DMS53 treated with DMSO at 0.1 percent for 48 hours (cell line): ENCODE results near the gene SLC51B.

Experiments used
- DNase-seq: peaks from one replicate; lab custom pipeline; 2025; ENCODE audit not compliant: unreplicated experiment; lab: John Stamatoyannopoulos, UW

SLC51B gene

DNA sequence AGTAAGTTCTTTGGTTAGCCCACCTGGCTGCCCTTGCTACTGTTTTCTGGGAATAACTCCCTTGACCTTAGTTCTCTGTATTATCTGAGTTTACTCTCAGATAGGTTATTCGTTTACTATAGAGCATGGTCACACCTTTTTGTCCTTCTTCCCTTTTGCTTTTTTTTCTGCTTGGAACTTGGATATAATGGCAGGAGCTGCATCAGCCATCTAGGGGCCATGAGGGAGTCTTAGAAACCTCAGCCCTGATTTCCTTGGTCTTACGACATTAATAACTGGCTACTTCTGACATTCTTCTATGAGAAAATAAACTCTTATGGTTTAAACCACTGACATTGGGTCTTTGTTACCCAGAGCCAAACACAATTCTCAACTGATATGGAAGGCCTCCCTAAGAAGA is 3.4 kb upstream of the SLC51B start:
- no peak for DNase-seq

DNA sequence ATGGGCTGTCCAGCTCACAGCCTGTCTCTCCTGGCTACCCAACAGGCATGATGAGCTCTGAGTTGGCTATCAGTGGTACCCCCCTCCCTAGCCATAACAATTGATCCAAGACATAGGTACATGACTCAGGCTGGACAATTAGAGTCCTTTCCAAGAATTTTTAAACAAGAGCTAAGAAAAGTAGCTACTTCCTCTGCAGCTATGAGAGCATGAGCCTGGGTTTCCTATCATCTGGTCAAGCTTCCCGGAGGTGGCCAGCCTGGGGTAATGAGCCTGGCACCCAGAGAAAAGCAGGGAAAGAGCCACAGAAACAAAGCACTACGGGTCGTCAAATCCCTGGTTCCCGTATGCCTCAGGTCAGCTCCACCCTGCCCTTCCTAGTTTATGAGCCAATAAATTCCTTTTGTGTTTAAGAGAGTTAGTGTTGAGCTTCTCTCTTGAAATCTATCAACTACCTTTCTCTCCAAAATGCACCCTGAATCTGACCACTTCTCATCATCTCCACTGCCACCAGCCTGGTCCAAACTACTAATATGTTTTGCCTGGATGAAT is 2.3 kb upstream of the SLC51B start:
- no peak for DNase-seq

DNA sequence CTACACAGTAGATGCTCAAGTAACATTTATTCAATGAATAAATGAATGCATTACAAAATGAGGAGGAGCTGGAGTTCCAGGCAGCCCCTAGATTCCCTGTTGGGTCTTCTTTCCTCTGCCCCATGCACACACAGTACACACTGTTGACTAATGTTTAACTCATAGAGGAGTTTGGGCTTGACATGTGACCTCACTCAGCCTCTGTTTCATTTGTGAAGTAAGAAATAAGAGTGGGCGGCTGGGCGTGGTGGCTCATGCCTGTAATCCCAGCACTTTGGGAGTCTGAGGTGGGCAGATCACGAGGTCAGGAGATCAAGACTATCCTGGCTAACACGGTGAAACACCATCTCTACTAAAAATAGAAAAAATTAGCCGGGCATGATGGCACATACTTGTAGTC is 969 bp upstream of the SLC51B start:
- DNase-seq: peak; percentile 39

DNA sequence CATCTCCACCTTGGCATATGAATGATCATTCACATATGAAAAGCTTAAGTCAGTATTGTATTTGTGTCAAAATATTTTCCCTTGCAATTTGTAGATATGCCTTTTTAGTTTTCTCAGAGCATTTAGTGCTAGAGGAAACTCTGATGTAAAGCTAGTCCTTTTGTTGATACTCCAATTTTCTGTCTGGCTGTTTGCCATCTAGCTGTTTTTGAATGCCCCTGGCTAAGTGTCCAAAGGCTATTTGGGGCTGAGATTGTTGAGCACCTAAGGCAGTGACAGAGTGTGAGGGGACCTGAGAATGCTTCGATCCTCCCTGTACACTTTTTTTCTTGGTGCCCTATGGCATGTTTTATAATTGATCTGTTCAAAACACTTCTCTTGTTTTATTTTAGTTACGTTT is 3.1 kb downstream of the SLC51B start:
- DNase-seq: no peak

DNA sequence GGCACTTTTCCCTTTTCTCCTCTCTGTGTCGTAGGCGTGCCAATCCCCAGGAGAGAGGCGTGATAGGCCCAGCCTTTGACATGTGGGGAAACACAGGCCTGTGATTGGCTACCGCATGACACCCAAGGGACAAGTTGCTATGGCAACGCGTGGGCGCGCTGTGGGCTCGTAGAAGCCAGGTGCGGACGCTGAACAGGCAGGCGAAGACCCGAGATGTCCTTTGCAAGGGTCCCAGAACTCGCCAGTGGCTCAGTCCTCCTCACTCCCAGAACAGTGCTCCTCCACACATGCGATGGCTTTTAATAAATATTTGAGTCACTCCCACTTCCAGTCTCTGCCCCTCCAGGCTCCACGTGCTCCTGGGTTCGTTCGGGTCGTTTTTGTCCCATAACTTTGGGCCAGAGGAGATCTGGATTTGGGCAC is 4.2 kb downstream of the SLC51B start:
- peak; percentile 84 for DNase-seq

DNA sequence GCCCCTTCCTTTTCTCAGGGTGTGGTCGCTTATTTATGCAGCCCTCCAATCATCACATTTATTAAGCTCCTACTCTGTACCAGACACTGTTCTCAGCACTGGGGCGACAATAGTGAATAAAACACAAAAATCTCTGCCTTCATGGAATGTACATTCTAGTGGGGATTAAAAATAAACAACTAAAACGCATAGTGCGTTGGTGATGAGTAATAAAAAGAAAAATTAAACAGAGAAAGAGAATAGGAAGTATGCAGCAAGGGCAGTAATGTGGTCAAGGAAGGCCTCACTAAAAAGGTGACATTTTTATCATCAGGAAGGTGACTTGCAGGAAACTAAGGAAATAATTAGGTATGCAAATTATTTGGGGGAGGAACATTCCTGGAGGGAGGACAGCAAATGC is 5.1 kb downstream of the SLC51B start:
- DNase-seq: no peak

DNA sequence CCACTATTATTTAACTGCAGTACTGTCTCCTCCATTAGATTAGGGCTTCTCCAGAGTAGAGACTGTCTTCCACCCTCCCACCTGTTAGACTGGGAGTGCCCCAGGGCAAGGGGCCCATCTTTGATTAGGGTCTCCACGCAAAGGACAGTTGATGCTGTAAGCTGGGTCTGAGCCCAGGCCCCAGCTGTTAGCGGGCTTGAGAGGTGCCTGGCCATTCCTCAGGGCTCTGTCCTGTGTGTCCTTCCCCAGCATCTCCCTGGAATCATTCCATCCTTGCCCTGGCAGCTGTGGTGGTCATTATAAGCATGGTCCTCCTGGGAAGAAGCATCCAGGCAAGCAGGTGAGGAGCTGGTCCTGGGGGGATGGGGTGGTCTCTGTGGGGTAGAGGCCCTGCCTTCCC is 6.1 kb downstream of the SLC51B start:
- DNase-seq: no peak

DNA sequence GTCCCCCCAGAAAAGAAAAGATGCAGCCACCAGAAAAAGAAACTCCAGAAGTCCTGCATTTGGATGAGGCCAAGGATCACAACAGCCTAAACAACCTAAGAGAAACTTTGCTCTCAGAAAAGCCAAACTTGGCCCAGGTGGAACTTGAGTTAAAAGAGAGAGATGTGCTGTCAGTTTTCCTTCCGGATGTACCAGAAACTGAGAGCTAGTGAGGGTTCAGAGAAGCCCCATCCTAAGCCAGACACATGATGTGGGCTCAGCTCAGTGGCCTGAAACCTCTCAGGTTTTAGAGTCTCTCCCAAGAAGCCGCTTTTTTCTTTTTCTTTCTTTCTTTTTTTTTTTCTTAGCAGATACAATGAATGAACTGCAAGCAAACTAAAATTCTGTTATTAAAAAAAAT is 7.8 kb downstream of the SLC51B start:
- no peak for DNase-seq

DNA sequence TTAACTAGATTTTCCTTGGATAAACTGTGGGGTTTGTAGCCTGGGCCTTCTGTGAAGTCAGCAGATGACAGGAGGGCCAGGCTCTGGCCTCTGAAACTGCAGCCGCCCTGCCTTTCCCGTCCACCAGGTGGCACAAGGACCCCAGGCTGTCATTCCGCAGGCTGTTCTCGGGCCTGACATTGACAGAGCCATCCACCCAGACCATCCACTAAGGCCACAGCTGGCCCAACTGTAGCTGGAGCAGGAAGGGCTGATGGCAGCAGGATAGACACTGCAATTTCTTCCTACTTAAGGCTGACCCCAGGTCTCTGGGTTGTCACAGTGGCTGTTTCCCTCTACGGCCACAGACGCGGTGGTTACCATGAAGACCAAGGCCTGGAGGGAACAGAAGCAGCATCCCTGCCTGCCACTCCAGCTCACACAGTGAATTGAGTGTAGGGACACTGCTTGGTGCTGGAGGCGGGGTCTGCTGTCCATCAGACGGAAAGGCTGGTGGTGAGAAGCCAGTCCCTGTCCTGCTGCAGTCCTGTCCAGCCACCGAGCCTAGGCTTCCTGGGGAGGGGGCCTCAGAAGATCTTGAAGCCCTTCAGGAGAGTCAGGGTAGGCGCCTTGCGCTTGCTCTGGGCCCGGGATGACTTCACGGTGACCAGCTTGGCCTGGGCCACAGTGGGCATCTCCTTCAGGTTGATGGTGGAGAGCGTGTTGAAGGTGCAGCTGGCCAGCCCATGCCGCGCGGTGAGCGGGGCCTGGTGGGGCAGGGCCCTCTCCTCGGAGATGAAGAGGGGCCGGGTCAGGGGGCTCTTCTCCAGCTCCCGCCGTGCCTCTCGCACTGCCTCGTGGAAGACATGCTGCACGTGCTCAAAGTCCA is 9.4 kb downstream of the SLC51B start:
- peak; percentile 39 for DNase-seq

DNA sequence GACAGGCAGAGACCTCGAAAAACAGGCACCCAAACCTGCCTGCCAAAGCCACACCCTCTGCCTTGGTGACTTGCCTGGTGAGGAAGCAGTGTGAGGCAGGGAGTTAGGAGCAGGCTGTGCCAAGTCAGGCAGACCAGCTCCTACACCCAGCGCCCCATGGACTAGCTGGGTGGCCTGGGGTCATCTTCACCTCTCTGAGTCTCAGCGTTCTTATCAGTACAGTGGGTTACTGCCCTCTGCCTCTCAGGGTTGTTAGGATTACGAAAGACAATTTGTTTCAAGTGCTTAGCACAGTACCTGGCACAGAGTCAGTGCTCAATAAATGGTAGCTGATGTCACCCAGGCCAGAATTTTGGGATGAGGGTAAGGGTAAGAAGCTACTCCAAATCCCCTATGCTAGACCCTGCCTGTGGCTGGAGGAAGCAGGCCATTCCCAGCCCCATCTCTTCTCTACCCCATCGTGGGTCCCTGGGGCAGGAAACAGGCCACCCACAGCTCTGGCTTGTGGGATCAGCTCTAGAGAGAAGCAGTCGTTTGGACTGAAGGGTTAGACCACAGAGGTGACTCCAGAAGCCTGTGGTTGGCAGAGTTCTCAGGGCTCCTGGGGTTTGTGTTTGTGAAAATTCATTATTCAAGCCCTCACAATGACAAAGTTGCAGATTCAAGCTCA is 10.1 kb downstream of the SLC51B start:
- DNase-seq: no peak

DNA sequence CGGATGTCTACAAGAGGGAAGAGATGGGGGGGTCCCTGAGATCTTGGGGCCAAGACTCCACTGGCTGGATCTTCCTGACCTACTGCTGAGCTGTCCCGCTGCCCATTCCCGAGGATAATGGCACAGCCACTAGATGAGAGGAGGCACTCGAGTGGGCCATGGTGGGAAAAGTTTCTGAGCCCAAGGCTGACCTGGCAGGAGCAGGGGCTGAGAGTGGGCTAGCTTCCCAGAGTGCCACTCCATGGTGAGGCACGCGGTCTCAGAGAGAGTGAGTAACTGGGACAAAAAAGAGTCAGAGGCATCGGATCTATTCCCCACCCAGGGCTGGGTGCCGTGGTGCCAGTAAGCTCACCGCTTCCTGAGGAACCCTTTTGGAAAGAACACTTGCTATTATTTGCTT is 10.9 kb downstream of the SLC51B start:
- no peak for DNase-seq

DNA sequence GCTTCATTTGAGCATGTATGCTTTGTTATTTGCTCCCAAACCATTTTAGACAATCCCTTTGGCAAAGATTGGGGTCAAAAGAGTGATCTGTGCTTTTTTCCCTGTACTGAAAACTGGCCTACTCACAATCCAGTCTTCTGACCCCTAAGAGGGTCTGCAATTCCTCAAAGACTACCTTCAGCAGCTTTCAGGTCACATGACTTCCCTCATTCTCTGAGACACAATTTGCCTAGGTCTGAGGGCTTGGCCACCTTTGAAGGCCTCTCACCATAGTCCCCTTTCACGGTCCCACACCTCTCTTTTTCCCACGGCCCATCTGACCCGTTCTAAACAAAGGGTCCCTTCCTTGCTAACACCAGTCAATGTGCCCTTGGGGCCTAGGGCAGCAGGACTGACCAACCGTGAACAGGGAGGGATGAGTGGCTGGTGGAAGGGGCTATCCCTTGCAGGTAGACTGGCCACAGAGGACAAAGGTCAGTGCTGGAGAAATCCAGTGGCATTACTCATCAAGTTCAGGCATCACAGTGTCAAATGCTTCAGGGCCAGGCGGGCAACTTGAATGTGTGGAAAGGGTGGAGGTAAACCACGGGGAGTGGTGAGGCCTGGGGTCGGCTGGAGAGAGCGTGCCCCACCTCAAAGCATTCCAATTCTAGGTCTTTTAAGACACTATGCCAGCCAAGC is 11.8 kb downstream of the SLC51B start:
- peak; percentile 8 for DNase-seq

DNA sequence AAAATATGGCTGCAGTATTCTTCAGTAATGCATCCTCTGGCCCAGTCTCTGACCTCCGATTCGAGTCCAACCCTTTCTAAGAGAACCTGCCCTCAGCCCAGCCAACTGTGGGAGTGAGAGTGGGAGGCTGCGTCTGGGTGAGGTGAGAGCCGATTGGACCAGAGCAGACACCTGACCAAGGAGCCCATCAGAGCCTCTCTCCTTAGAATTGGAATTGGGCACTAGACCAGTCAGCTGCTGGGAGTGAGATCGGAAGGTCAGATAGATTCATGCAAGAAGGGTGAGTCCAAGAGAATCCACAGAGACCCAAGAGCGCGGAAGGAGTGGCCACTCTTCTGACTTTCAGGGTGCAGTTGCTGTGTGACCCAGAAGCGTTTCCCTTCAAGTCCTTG is 12.4 kb downstream of the SLC51B start:
- DNase-seq: no peak

DNA sequence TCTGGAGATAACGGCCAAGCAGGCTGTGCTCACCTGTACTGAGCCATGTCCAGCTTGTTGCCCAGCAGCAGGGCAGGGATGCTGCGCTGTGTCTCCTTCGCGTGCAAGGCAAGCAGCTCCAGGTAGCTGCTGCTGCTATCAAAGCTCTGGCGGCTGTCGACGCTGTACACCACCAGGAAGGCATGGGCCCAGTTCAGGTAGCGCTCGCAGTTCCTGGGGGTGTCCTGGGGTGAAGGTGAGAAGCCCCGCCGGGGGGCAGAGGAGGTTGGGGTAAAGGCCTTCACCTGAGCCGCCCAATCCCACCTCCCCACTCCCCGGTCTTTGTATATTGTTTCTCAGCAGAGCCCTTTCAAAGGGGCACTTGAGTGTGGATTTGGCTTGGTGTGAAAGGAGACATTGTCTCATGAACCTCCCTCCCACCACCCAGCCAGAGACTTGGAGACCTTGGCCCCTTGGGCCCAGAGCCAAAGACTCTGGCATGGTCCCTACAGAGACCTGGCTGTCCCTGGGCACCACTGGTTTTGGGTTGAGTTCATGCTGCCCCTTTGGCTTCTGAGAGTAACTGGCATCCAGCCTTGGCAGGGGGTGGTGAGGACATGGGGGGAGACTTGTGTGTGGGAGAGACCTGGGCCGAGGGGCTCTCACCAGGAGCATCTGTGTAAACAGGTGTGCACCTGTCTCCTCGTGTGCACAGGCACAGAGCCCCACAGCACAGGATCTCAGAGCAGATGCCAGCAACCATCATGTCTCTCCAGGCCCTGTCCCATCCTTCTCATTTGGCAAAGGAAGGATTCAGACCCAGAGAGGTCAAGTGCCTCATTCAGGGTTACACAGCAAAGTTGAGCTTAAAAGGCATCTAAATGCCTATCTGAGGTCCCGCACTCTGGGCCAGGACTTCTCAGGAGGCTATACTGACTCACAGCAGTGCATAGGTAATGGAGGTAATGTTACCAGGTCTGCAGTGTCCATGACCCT is 13.5 kb downstream of the SLC51B start:
- no peak for DNase-seq

DNA sequence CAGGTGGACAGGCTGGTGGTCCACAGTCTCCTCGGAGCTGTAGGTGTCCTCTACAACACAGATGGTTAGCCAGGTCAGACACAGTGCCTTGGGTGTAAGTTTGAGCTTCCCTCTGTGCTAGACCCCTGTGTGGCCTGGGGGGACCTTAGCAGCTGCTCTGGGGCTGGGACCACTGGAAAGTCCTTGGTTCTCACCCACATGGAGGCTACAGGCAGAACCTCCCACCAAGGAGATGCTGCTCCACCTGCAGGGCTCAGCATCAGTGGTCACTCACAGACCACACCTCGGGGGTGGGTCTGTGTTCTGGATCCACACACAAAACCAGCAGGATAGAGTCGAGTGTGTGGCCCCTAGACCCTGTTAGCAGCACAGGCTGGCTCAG is 14.2 kb downstream of the SLC51B start:
- no peak for DNase-seq

DNA sequence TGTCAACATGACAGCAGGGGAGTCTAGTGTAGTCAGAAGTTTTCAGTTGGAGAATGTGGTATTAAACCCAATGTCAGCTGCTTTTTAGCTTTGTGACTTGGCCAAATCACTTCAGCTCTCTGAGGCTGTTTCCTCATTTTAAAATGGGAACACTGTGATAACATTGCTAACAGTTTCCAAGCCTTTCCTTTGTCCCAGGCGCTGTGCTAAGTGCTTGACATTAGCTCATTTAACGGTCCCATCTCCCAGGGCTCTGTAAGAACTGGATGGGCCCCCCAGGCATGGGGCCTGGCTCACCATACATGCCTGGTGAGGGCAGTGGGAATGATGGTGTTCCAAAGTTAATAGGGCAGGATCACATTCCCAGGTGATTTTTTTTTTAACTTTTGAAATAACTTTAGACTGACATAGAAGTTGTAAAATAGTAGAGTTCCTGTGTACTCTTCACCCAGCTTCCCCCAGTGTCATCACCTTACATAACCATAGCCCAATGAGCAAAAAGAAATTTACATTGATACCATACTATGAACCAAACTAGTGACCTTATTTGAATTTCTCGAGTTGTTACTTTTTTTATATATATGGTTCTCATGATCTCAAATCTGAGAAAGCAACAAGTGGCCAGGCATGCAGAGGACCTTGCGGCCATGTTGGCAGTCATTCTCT is 14.9 kb downstream of the SLC51B start:
- DNase-seq: no peak

DNA sequence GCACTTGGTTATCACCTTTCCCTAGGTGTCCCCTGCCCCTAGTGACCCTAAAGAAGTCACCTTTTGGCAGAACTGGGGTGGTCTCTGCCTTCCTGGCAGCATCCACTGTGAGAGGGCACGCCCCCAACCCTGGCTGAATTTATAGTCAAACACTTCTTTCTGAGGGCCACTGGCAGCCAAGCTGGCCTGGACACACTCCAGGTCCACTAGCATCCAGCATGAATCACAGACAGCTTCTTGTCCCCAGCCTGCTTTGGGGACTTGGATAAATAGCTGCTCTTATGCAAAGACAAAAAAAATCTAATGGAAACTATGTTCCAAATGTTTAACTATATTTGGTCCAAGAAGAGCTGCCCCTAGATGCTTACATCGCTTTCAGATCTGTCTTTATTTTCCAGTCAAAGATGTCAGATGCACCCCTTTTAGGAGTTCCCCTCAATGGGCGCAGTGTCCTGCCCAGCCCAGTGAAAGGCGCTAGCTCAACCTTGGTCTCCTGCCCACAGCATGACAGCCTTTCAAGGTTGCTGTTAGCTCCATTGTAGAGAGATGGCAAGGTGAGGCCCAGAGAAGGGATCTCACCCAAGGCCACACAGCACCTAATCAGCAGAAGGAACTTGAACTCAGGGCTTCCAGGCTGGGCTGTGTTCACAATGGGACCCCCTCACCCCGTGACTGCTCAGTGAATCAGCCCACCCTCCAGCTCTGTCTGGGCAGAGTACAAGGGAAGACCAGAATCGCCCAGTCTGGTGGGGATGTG is 15.6 kb downstream of the SLC51B start:
- DNase-seq: no peak

DNA sequence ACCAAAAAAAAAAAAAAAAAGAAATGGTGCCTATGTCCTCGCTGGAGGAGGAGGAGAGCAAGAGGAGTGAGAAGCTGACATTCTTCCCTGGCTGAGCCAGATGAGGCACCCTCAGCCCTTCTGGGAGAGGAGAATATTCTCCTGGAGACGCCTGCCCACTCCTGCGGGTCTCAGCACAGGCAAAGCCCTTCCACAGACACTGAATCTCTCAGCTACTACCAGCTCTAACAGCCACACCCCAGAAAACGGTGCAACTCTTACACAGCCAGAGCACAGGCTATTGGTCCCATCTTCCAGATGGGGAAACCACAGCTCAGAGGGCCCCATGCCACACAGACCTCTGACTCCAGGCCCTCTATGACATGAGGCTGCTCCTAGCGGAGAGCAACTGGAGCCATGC is 16.9 kb downstream of the SLC51B start:
- no peak for DNase-seq

DNA sequence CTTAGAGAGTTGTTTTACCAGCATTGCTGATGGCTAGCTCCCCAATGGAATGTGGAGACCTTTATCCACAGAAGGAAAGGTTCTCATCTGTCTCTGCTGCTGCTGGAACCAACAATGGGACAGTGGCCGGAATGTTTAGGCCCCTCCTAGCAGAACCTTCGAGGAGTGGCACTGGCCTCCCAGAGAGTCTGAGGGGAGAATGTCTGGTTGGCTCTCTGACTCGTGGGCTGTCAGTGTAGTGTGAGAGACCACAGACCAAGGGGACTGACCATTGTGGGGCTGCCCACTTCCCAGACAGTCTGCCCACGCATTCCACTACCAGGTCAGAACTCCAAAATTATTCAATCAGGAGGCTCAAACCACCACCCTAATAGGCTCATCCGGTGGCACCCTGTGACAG is 17.5 kb downstream of the SLC51B start:
- no peak for DNase-seq
